Activated T-cell treated with anti-CD3 and anti-CD28 coated beads, Interleukin-2, amount 50 U/mL, for 72 hours (primary cell): Measurements from ENCODE around the gene METTL16. TPM values are rescaled to one million over a fixed set of nuclear protein-coding genes. Genes with fewer than 3 reads are reported as not detected.
"Not testable (repeated sequence)": the region's sequence is repeated elsewhere in the genome, so short reads cannot be mapped to it uniquely, and the experiment has no call there.

ENCODE experiments used
- ATAC-seq, 2 donors: fragments of 150-1000 bp; cut with Tn5 transposase; replicated peaks in 1 of 2; 2 replicates each; pipeline ENCODE4 v1.10.0; 2021; ENCODE audit warnings: moderate library complexity in 2 of 2, mild to moderate bottlenecking in 1 of 2
- DNase-seq, 2 donors: peaks; one replicate each; pipeline ENCODE4 v3.0.0; 2021 to 2022; ENCODE audit warnings: mixed read lengths in 1 of 2
- H3K27ac Mint-ChIP-seq: one replicate; pipeline ENCODE4 v1.8.0; 2022; ENCODE audit warnings: mild to moderate bottlenecking, moderate library complexity, mixed read lengths
- H3K27me3 Mint-ChIP-seq: one replicate; pipeline ENCODE4 v1.8.0; 2022; ENCODE audit warnings: low read depth, mixed read lengths
- H3K36me3 Mint-ChIP-seq, 2 donors: one replicate each; pipeline ENCODE4 v1.8.0; 2022; ENCODE audit warnings: mixed read lengths in 2 of 2, mild to moderate bottlenecking in 1 of 2; ENCODE audit not compliant: insufficient read depth in 2 of 2
- H3K4me1 Mint-ChIP-seq: one replicate; pipeline ENCODE4 v1.8.0; 2022; ENCODE audit warnings: low read depth, mixed read lengths
- H3K4me3 Mint-ChIP-seq, 2 donors: one replicate each; pipeline ENCODE4 v1.8.0; 2022; ENCODE audit warnings: mild to moderate bottlenecking in 2 of 2, mixed read lengths in 2 of 2, moderate library complexity in 2 of 2
- H3K9me3 Mint-ChIP-seq, 2 donors: one replicate each; pipeline ENCODE4 v1.8.0; 2022; ENCODE audit warnings: mixed read lengths in 2 of 2
- total RNA-seq, 2 donors: library from RNA; stranded (reverse); gene quantifications; one replicate each; pipeline ENCODE4 v1.2.3, GENCODE V29; 2022

METTL16 gene, protein sequence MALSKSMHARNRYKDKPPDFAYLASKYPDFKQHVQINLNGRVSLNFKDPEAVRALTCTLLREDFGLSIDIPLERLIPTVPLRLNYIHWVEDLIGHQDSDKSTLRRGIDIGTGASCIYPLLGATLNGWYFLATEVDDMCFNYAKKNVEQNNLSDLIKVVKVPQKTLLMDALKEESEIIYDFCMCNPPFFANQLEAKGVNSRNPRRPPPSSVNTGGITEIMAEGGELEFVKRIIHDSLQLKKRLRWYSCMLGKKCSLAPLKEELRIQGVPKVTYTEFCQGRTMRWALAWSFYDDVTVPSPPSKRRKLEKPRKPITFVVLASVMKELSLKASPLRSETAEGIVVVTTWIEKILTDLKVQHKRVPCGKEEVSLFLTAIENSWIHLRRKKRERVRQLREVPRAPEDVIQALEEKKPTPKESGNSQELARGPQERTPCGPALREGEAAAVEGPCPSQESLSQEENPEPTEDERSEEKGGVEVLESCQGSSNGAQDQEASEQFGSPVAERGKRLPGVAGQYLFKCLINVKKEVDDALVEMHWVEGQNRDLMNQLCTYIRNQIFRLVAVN
- 10 to 100 TPM; 33.3 to 45.7 TPM for total RNA-seq

DNA sequence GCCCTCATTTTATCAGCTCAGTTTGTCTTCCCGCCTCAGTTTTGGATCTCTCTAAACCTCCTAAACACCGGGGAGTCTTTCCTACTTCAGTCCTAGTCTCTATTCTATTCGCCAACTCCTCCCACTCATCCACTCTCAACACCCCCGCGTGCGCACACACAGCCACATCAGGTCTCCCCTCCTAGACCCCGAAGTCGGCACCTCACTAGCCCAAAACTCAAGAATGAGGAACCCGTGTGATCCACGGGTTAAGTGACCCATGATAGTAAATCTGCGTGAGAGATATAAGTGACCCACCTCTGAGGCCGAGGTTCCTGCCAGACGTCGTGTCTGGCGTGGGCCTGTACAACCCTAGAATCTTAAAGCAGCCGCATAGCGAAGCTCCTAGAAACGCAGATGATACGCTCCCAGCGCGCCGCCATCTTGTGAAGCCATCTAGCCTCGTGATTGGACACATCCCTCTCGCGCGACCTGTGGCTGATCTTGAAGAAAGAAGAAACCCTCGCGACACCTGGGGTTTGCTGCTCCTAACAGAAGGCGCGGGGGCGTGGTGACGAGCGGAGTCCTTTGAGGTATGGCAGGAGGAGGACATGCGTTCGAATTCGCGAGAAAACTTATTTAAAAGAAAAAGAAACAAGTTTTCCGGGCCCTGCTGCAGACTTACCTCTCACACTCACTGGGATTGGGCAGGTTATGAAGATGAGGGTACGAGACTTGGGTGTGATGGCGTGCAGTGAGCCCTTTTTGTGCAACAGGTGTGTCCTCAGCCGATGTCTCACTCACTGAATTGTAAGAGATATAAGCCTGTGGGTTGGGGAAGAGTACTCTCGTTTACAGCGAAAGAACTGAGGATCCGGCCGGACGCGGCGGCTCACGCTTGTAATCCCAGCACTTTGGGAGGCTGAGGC, at the start of gene METTL16:
Gene METTL16, minus strand, starts transcription at position 427 of the 908 bp plus-strand sequence. CDS start 9,557 bp downstream, outside the sequence.
- H3K4me3 Mint-ChIP-seq = no peak within 1 kb of the TSS
- ATAC-seq = peak; percentile 98

DNA sequence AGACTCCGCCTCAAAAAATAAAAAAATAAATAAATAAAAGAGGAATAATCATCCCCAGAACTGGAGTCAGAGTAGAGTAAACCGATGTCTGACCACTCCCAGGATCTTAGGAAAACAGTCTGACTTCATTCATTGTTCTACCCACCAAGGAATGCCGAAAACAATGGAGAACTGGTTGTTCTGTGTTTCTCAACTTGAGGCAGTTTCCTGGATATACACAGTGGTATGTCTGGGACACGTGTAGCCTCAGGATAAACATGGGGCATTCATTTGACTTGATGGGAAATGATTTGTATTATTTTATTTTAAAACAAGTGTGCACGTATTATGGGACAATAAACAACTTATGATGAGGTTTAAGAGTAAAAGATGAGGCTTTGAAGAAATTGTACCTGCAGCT, 49.0 kb upstream of the METTL16 start:
- H3K27ac Mint-ChIP-seq = no peak overlapping the region
- no peak for DNase-seq
- H3K4me1 Mint-ChIP-seq = peaks cover 24% of the 10 kb centered on the region
- no peak overlapping the region for H3K4me3 Mint-ChIP-seq
- ATAC-seq = no peak
- H3K36me3 Mint-ChIP-seq = peaks cover 0 to 2% of the 10 kb centered on the region in 2 donors
- H3K9me3 Mint-ChIP-seq = peaks cover 0 to 2% of the 10 kb centered on the region in 2 donors
- peaks cover 7% of the 10 kb centered on the region for H3K27me3 Mint-ChIP-seq

More for the DNA sequence above, at the start of gene METTL16:
- no peak within 1 kb of the TSS for H3K27ac Mint-ChIP-seq
- peaks cover 14% of the 10 kb centered on the region for H3K4me1 Mint-ChIP-seq
- DNase-seq = peak; percentile 97 to 99
- no peaks in the 10 kb centered on the region for H3K9me3 Mint-ChIP-seq
- no peaks in the 10 kb centered on the region for H3K27me3 Mint-ChIP-seq
- H3K36me3 Mint-ChIP-seq = peaks cover 4 to 6% of the 10 kb centered on the region in 2 donors

DNA sequence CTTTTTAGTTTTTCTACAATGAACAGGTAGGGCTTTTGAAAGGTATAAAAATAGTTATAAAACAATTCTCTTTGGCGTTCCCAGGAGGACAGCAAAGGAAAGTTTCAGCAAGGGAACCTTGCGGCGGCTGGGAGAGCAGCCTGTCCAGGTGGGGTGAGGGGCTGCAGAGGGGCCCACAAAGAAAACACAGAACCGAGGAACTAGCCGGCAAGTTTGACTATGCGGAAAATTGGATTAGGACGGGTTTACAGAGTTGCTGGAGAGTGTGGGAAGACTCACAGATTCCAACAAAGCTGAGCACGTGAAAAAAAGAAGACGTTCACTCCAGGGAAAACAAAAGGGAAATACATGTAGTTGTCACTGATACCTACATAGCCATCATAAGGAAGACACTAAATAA, 40.2 kb upstream of the METTL16 start:
- Mint-ChIP-seq H3K9me3 (peaks cover 0 to 2% of the 10 kb centered on the region in 2 donors), H3K4me3 (no peak overlapping the region), H3K36me3 (no peaks in the 10 kb centered on the region), H3K27ac (no peak overlapping the region), H3K4me1 (no peaks in the 10 kb centered on the region), H3K27me3 (peaks cover 14% of the 10 kb centered on the region)
- ATAC-seq = no peak
- no peak for DNase-seq

DNA sequence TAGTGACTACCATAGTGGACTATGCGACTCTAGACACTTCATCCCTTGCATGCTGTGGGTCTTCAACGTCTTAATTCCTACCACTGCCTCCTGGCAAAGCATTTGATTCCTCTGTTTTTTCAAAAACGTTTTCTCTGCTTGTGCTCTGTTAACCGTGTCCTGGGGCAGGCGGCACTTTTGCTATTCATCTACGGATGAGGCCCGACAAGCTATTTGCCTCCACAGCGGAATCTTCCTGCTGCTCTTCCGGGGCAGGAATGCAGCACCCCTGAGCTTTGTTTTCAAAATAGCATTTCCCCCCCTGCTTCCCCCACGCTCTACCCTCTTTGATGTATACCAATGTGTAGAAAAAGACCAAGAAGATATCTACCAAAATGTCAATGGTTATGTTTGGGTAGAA, 39.8 kb upstream of the METTL16 start:
- H3K4me1 Mint-ChIP-seq = no peaks in the 10 kb centered on the region
- H3K36me3 Mint-ChIP-seq = no peaks in the 10 kb centered on the region
- H3K27ac Mint-ChIP-seq = no peak overlapping the region
- DNase-seq (no peak), ATAC-seq (no peak)
- H3K4me3 Mint-ChIP-seq = no peak overlapping the region
- H3K9me3 Mint-ChIP-seq = peaks cover 0 to 2% of the 10 kb centered on the region in 2 donors
- H3K27me3 Mint-ChIP-seq = peaks cover 10% of the 10 kb centered on the region

DNA sequence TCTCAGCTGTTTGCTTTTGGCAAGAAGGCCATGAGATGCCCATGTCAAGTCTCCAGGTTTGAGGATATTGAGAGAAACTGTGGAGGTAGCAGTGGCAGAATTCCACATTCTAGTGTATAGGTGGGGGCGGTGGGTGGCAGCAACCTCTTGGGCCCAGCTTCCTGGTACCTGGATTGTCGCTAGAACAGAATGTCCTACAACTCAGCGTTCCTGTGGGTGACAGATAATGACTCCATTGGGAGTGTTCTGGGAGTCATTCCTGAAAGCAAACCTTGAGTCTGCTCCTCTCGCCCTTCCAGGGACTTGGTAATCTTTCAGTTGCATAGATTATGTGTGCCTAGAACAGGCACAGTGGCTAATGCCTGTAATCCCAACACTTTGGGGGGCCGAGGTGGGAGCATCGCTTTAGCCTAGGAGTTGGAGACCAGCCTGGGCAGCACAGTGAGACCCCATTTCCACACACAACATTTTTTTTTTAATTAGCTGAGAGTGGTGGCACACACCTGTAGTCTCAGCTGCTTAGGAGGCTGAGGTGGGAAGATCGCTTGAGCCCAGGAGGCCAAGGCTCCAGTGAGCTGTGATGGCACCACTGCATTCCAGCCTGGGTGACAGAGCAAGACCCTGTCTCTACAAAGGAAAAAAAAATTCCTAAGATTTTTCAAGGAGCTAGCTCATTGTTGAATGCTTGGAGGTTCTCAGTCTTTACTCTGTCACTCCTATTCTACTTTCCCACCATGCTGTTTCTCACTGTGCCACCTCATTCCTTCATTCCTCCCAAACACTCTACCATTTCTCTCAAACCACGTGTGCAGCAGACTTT, 37.9 kb upstream of the METTL16 start:
- no peaks in the 10 kb centered on the region for H3K4me1 Mint-ChIP-seq
- H3K9me3 Mint-ChIP-seq = no peaks in the 10 kb centered on the region
- H3K27ac Mint-ChIP-seq = no peak overlapping the region
- ATAC-seq = no peak
- no peak for DNase-seq
- H3K36me3 Mint-ChIP-seq = no peaks in the 10 kb centered on the region
- peaks cover 10% of the 10 kb centered on the region for H3K27me3 Mint-ChIP-seq
- H3K4me3 Mint-ChIP-seq = no peak overlapping the region

DNA sequence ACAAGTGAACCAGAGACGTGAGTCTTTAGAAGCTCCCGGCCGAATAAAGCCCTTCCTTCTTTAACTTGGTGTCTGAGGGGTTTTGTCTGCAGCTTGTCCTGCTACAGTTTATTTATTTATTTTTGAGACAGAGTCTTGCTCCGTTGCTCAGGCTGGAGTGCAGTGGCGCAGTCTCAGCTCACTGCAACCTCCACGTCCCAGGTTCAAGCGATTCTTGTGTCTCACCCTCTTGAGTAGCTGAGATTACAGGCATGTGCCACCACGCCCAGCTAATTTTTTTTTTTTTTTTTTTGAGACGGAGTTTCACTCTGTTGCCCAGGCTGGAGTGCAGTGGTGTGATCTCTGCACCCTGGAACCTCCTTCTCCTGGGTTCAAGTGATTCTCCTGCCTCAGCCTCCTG, 36.3 kb upstream of the METTL16 start:
- ATAC-seq, DNase-seq, H3K4me1 Mint-ChIP-seq, H3K27ac Mint-ChIP-seq, H3K4me3 Mint-ChIP-seq, H3K36me3 Mint-ChIP-seq, H3K9me3 Mint-ChIP-seq: not testable (repeated sequence)
- peaks cover 10% of the 10 kb centered on the region for H3K27me3 Mint-ChIP-seq

DNA sequence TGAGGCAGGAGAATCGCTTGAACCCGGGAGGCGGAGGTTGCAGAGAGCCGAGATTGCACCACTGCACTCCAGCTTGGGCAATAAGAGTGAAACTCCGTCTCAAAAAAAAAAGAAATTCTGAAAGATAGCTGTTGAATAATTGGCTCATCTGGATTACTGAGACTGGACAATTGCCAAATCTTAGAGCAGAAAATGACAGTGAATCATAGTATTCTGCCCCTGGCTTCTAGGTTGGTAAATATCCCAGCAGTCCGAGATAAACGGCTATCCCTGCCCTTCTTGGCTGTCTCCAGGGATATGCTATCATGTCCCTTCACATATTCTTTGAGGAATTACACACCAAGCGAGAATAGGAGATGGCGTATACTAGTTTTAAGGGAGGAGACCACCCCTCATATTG, 35.5 kb upstream of the METTL16 start:
- ATAC-seq (no peak), DNase-seq (no peak)
- no peak overlapping the region for H3K27ac Mint-ChIP-seq
- no peak overlapping the region for H3K4me3 Mint-ChIP-seq
- peaks cover 4% of the 10 kb centered on the region for H3K4me1 Mint-ChIP-seq
- peaks cover 6% of the 10 kb centered on the region for H3K27me3 Mint-ChIP-seq
- H3K9me3 Mint-ChIP-seq = no peaks in the 10 kb centered on the region
- H3K36me3 Mint-ChIP-seq = no peaks in the 10 kb centered on the region

DNA sequence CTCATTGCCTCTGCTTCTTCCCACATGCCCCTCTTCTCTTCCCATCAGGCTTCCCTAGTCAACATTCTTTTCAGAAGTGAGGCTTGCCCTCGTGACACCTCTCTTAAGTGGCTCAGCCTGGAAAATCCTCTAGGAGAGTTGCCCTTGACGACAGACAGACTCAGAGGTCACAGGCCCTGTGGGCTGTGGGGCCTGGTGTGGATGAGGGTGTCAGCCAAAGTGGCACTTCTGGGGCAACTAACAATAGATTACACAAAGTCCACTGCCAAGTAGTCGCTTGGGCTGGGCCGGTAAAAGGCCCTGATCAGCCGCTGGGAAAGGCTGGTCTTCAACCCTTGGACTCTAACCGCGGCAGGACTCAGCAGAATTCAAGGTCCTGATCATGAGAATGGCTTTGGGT, 33.7 kb upstream of the METTL16 start:
- Mint-ChIP-seq H3K4me1 (peaks cover 5% of the 10 kb centered on the region), H3K4me3 (no peak overlapping the region), H3K27ac (no peak overlapping the region), H3K36me3 (no peaks in the 10 kb centered on the region), H3K9me3 (no peaks in the 10 kb centered on the region), H3K27me3 (no peaks in the 10 kb centered on the region)
- no peak for DNase-seq
- ATAC-seq = no peak

DNA sequence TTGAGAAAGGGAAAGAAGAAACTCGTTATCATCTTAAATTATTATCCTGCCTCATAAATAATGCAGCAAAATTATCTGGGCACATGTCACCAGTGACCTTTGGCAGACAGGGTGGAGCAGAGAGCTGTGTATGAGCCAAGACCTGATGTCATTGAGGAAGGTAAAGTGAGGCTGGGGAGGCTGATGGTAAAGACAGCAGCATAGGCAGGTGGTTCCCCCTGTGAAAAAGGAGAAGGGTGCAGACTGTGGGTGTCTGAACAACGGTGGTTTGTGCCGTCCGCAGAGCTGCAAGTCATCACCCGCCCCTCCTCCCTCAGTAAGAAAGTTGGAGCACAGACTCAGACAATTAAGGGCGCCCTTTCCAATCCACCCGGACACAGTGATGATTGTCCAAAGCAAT, 30.8 kb upstream of the METTL16 start:
- H3K9me3 Mint-ChIP-seq = no peaks in the 10 kb centered on the region
- ATAC-seq (peak; percentile 72 to 76), DNase-seq (peak; percentile 6 to 16)
- H3K4me1 Mint-ChIP-seq = peaks cover 10% of the 10 kb centered on the region
- no peak overlapping the region for H3K4me3 Mint-ChIP-seq
- no peak overlapping the region for H3K27ac Mint-ChIP-seq
- H3K36me3 Mint-ChIP-seq = no peaks in the 10 kb centered on the region
- no peaks in the 10 kb centered on the region for H3K27me3 Mint-ChIP-seq

DNA sequence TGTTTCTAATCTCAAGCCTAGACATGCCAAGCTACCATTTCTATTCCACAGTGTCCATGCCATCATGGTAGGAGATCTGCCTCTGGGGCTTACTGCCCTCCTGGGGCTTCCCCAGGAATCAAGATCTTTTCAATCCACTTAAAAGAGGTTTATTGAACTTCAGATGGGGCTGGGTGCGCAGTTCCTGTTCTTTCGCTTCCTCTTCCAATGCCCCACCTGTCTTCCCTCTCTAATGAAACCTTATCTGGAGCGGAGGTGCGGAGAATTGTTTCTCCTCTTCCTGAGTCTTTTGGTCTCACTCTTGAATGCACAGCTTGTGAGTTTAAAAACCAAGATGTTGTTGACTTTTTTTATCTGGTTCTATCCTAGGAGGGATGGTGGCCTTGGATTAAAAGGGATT, 30.4 kb upstream of the METTL16 start:
- no peak overlapping the region for H3K4me3 Mint-ChIP-seq
- ATAC-seq (no peak), DNase-seq (no peak)
- H3K27me3 Mint-ChIP-seq = no peaks in the 10 kb centered on the region
- H3K27ac Mint-ChIP-seq = no peak overlapping the region
- peaks cover 10% of the 10 kb centered on the region for H3K4me1 Mint-ChIP-seq
- H3K9me3 Mint-ChIP-seq = no peaks in the 10 kb centered on the region
- H3K36me3 Mint-ChIP-seq = no peaks in the 10 kb centered on the region

DNA sequence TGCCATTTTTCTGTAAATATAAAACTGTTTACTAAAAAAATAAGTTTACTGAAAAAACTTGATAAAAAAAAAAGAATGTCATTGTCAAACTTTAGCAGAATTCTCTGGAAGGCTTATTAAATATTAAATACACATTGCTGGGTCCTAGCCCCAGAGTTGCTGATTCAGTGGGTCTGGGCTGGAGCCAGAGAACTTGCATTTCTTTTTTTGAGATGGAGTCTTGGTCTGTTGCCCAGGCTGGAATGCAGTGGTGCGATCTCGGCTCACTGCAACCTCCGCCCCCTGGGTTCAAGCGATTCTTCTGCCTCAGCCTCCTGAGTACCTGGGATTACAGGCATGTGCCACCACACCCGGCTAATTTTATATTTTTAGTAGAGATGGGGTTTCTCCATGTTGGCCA, 25.9 kb upstream of the METTL16 start:
- not testable (repeated sequence) for DNase-seq, ATAC-seq, H3K27ac Mint-ChIP-seq, H3K4me1 Mint-ChIP-seq, H3K4me3 Mint-ChIP-seq, H3K27me3 Mint-ChIP-seq, H3K36me3 Mint-ChIP-seq, H3K9me3 Mint-ChIP-seq

DNA sequence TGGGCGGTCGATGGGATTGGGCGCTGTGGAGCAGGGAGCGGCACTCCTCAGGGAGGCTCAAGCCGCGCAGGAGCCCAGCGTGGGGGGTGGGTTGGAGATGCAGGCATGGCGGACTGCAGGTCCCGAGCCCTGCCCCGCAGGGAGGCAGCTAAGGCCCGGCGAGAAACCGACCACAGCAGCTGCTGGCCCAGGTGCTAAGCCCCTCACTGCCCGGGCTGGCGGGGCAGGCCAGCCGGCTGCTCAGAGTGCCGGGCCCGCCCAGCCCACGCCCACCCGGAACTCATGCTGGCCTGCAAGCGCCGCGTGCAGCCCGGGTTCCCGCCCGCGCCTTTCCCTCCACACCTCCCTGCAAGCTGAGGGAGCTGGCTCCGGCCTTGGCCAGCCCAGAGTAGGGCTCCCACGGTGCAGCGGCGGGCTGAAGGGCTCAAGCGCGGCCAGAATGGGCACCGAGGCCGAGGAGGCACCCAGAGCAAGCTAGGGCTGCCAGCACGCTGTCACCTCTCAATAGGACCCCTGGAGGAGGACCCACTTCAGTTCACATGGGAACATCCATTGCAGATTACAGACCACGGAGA, 20.5 kb upstream of the METTL16 start:
- peaks cover 0 to 3% of the 10 kb centered on the region in 2 donors for H3K9me3 Mint-ChIP-seq
- no peaks in the 10 kb centered on the region for H3K27me3 Mint-ChIP-seq
- DNase-seq (no peak), ATAC-seq (no peak)
- no peak overlapping the region for H3K27ac Mint-ChIP-seq
- H3K4me3 Mint-ChIP-seq = no peak overlapping the region
- no peaks in the 10 kb centered on the region for H3K36me3 Mint-ChIP-seq
- H3K4me1 Mint-ChIP-seq = peaks cover 7% of the 10 kb centered on the region
